ENCODE results near the gene XYLB. TPM values are rescaled to one million over a fixed set of nuclear protein-coding genes. Genes with fewer than 3 reads are reported as not detected.

Gene XYLB
- polyA plus RNA-seq, 1 donor from 2014 or later = 0.50 TPM

DNA sequence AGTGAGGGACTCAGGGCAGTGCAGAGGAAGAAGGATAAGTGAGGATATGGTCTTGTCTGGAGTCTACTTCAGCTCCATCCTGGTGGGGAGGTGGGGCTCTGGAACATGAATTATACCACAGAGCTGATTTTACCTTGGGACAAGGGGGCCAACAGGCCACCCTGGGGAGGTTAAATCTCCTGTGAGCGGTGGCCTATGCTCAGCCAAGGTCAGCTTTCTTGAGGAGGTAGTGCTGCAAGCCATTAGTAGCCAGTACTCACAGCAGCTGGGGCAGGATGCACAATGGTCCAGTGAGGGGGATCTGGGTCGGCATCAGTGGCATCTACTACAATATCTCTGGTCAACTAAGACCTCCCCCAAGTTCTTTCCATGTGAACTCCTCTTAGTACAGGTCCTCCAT lies 49.7 kb downstream of the XYLB start:
- no peaks in the 10 kb centered on the region for H3K27me3 ChIP-seq (ENCODE audit: insufficient read depth, low read depth, low read length)
- no peaks in the 10 kb centered on the region for H3F3A ChIP-seq (ENCODE audit: insufficient read depth, low read length, poor library complexity, severe bottlenecking)
- no peak overlapping the region for H2AFZ ChIP-seq (ENCODE audit: low read depth, low read length)
- no peaks in the 10 kb centered on the region for H3K9me3 ChIP-seq (ENCODE audit: low read length)
- H4K20me1 ChIP-seq (ENCODE audit: insufficient read depth) = no peaks in the 10 kb centered on the region
- TF ChIP-seq TAF1 (IDR thresholded peaks at IDR 0.05; ENCODE audit: low read depth) = no peak
- TF ChIP-seq, protein P1, sequence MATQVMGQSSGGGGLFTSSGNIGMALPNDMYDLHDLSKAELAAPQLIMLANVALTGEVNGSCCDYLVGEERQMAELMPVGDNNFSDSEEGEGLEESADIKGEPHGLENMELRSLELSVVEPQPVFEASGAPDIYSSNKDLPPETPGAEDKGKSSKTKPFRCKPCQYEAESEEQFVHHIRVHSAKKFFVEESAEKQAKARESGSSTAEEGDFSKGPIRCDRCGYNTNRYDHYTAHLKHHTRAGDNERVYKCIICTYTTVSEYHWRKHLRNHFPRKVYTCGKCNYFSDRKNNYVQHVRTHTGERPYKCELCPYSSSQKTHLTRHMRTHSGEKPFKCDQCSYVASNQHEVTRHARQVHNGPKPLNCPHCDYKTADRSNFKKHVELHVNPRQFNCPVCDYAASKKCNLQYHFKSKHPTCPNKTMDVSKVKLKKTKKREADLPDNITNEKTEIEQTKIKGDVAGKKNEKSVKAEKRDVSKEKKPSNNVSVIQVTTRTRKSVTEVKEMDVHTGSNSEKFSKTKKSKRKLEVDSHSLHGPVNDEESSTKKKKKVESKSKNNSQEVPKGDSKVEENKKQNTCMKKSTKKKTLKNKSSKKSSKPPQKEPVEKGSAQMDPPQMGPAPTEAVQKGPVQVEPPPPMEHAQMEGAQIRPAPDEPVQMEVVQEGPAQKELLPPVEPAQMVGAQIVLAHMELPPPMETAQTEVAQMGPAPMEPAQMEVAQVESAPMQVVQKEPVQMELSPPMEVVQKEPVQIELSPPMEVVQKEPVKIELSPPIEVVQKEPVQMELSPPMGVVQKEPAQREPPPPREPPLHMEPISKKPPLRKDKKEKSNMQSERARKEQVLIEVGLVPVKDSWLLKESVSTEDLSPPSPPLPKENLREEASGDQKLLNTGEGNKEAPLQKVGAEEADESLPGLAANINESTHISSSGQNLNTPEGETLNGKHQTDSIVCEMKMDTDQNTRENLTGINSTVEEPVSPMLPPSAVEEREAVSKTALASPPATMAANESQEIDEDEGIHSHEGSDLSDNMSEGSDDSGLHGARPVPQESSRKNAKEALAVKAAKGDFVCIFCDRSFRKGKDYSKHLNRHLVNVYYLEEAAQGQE (IDR thresholded peaks at IDR 0.05; ENCODE audit: borderline replicate concordance) = no peak
- no peak for TF ChIP-seq RAD21 (conservative IDR thresholded peaks at IDR 0.05)
- no peak for TF ChIP-seq POLR2AphosphoS5 (IDR thresholded peaks at IDR 0.05)
- H3K27ac ChIP-seq (ENCODE audit: low read length) = no peak overlapping the region
- H3K36me3 ChIP-seq (ENCODE audit: insufficient read depth, low read length) = no peaks in the 10 kb centered on the region
- H3K4me2 ChIP-seq (ENCODE audit: low read length) = no peak overlapping the region
- no peak overlapping the region for H3K4me3 ChIP-seq (ENCODE audit: low read length)
- no peaks in the 10 kb centered on the region for H3K79me2 ChIP-seq (replicated peaks; ENCODE audit: insufficient read depth, low read length)
- H3K9ac ChIP-seq (ENCODE audit: low read length) = no peak overlapping the region
- no peaks in the 10 kb centered on the region for H3K9me2 ChIP-seq (ENCODE audit: insufficient read depth, low read length)

DNA sequence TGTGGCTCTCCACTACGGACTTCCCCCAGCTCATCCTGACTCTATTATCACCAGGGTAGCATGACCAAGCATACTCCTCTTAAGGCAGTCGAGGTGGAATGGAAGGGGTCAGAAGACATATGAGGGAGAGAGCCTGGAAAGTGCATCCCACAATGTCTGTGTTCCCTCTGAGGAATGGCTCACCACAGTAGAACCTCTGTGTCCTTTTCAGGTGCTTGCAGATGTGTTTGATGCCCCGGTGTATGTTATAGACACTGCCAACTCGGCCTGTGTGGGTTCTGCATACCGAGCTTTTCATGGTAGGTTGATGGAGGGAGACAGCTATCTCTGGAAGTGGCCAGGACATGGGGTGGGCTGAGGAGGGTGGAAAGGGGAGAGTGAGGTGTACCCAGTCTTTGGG lies 50.3 kb downstream of the XYLB start:
- Histone ChIP-seq H3F3A (ENCODE audit: insufficient read depth, low read length, poor library complexity, severe bottlenecking) (no peaks in the 10 kb centered on the region), H2AFZ (ENCODE audit: low read depth, low read length) (no peak overlapping the region), H3K9me3 (ENCODE audit: low read length) (no peaks in the 10 kb centered on the region), H3K27ac (ENCODE audit: low read length) (no peak overlapping the region), H3K27me3 (ENCODE audit: insufficient read depth, low read depth, low read length) (no peaks in the 10 kb centered on the region), H3K9me2 (ENCODE audit: insufficient read depth, low read length) (no peaks in the 10 kb centered on the region), H3K36me3 (ENCODE audit: insufficient read depth, low read length) (no peaks in the 10 kb centered on the region), H4K20me1 (ENCODE audit: insufficient read depth) (no peaks in the 10 kb centered on the region), H3K4me2 (ENCODE audit: low read length) (no peak overlapping the region), H3K79me2 (replicated peaks; ENCODE audit: insufficient read depth, low read length) (no peaks in the 10 kb centered on the region), H3K4me3 (ENCODE audit: low read length) (no peak overlapping the region), H3K9ac (ENCODE audit: low read length) (no peak overlapping the region)
- TF ChIP-seq, protein P2, sequence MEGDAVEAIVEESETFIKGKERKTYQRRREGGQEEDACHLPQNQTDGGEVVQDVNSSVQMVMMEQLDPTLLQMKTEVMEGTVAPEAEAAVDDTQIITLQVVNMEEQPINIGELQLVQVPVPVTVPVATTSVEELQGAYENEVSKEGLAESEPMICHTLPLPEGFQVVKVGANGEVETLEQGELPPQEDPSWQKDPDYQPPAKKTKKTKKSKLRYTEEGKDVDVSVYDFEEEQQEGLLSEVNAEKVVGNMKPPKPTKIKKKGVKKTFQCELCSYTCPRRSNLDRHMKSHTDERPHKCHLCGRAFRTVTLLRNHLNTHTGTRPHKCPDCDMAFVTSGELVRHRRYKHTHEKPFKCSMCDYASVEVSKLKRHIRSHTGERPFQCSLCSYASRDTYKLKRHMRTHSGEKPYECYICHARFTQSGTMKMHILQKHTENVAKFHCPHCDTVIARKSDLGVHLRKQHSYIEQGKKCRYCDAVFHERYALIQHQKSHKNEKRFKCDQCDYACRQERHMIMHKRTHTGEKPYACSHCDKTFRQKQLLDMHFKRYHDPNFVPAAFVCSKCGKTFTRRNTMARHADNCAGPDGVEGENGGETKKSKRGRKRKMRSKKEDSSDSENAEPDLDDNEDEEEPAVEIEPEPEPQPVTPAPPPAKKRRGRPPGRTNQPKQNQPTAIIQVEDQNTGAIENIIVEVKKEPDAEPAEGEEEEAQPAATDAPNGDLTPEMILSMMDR (IDR thresholded peaks at IDR 0.05; ENCODE audit: poor library complexity, severe bottlenecking) = no peak
- no peak for TF ChIP-seq EZH2 (IDR thresholded peaks at IDR 0.05; ENCODE audit: borderline replicate concordance, insufficient read depth, low read length, poor library complexity, severe bottlenecking)
- TF ChIP-seq SMC3 (conservative IDR thresholded peaks at IDR 0.05; ENCODE audit: poor library complexity) = no peak
- no peak for TF ChIP-seq TAF1 (IDR thresholded peaks at IDR 0.05; ENCODE audit: low read depth)
- TF ChIP-seq, protein P1 (IDR thresholded peaks at IDR 0.05; ENCODE audit: borderline replicate concordance) = no peak
- TF ChIP-seq MXI1 (conservative IDR thresholded peaks at IDR 0.05; ENCODE audit: poor library complexity, severe bottlenecking) = no peak
- TF ChIP-seq EP300 (conservative IDR thresholded peaks at IDR 0.05; ENCODE audit: poor library complexity, severe bottlenecking) = no peak
- no peak for TF ChIP-seq POLR2AphosphoS5 (IDR thresholded peaks at IDR 0.05)
- no peak for TF ChIP-seq RAD21 (conservative IDR thresholded peaks at IDR 0.05)
